A673 (cell line): ENCODE results near the gene SMIM17.

Source experiments
- CTCF ChIP-seq: fragments of 300-800, 200-600 bp; sonication (generic); conservative IDR thresholded peaks from 2 replicates; pipeline ENCODE4 v1.5.1; 2017; ENCODE audit warnings: low read depth, mild to moderate bottlenecking, antibody characterized with exemption, low read length, moderate library complexity, mixed read lengths
- EZH2 ChIP-seq: fragments of 200-600 bp; sonication (generic); IDR thresholded peaks from 2 replicates; pipeline ENCODE4 v1.6.1; 2017; ENCODE audit warnings: borderline replicate concordance, low read depth, mild to moderate bottlenecking, mixed read lengths, antibody characterized with exemption, low read length; ENCODE audit not compliant: poor library complexity, severe bottlenecking

- TF ChIP-seq CTCF, result no peak
- TF ChIP-seq EZH2, result no peak
Observed at GRCh38 chr19:56612737-56613136, 30.2 kb upstream of the SMIM17 start.
